ENCODE data around the gene PTER.

PTER gene

DNA sequence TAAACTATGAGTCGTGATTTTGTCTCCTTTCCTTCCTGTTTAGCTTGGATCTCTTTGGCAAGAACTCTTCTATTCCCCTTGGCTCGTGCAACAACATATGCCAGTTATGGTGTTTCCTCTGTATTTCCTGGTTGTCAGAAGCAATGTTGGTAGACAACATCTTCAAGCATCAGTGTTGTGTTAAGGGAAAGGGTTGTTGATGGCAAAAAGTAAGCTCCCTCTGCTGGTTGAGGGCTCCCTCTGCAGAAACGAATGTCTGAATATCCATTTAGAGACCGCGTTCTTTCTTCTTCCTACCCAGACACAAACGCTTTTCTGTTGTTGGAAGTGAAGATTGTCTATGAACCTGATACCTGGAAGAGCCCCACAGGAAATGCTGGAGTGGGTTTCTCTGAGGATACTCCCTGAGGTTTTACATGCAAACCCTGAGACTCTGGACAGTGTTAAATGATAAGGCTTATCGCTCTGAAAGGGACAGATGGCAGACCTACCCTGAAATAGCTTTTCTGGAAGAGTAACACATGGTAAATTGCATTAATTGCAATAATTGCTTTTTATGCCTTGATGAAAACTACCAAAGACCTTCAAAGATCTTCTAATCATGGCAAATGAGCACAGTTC, 108.4 kb downstream of the PTER start:
- DNase-seq, result peak; percentile 19

DNA sequence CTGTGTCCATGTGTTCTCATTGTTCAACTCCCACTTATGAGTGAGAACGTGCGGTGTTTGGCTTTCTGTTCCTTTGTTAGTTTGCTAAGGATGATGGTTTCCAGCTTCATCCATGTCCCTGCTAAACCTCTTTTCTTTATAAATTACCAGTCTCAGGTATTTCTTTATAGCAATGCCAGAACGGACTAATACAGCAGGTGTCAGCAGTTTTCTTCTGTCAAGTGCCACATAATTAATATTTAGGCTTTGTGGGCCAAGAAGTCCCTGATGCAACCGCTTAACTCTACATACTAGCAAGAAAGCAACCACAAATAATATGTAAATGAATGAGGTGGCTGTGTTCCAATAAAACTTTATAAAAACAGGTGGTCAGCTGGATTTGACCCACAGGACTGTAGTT, 111.2 kb downstream of the PTER start:
- DNase-seq, result no peak

- no peak for DNase-seq
These were observed 122.5 kb downstream of the PTER start for GRCh38 chr10:16559236-16559773.

DNA sequence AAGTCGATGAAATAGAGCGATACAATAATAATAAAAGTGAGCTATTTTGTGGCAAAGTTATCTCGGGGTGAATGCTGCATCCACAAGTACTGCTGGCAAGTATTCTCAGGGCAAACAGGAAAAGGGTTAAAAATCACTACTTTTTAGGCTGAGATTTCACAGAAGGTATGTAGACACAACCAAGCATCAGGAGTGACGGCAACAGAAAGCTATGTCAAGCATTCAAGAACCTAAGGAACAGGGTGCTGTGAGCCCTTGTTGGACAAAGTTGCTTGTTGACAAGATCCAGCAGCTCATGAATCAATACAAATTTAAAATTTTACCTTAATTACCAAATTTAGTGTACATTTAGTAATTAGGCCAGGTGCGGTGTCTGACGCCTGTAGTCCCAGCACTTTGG, 126.1 kb downstream of the PTER start:
- DNase-seq, result no peak
